Chondrocyte (in vitro differentiated cells): ENCODE measurements around the gene TMCC2. TPM values are rescaled to one million over a fixed set of nuclear protein-coding genes. Genes with fewer than 3 reads are reported as not detected.

Source experiments
- DNase-seq: peaks from one replicate; pipeline ENCODE4 v3.0.0; 2021; ENCODE audit warnings: mixed read lengths, low spot score
- H3K27ac Mint-ChIP-seq: one replicate; pipeline ENCODE4 v1.8.0; 2021; ENCODE audit warnings: mild to moderate bottlenecking, moderate library complexity, mixed read lengths; ENCODE audit not compliant: unreplicated experiment
- H3K27me3 Mint-ChIP-seq: 2 replicates; pipeline ENCODE4 v1.8.0; 2021; ENCODE audit warnings: low read depth, mixed read lengths
- H3K36me3 Mint-ChIP-seq: 2 replicates; pipeline ENCODE4 v1.8.0; 2021; ENCODE audit warnings: low read depth, mixed read lengths
- H3K4me1 Mint-ChIP-seq: 2 replicates; pipeline ENCODE4 v1.8.0; 2021; ENCODE audit warnings: low read depth, mild to moderate bottlenecking, mixed read lengths
- H3K4me3 Mint-ChIP-seq: one replicate; pipeline ENCODE4 v1.8.0; 2021; ENCODE audit warnings: mild to moderate bottlenecking, moderate library complexity, mixed read lengths; ENCODE audit not compliant: unreplicated experiment
- H3K9me3 Mint-ChIP-seq: 2 replicates; pipeline ENCODE4 v1.8.0; 2021; ENCODE audit warnings: low read depth, mixed read lengths
- total RNA-seq: library from RNA; stranded (reverse); gene quantifications from 3 replicates; pipeline ENCODE4 v1.2.1, GENCODE V29; 2021
- TF ChIP-seq, protein P1 (sequence below): fragments of 200-600 bp; sonication (generic); IDR thresholded peaks from 2 replicates; pipeline ENCODE4 v1.5.0; 2021; ENCODE audit warnings: antibody characterized with exemption, mild to moderate bottlenecking, moderate library complexity

TMCC2 gene
- total RNA-seq, 1 donor from 2014 or later = 4.8 TPM

DNA sequence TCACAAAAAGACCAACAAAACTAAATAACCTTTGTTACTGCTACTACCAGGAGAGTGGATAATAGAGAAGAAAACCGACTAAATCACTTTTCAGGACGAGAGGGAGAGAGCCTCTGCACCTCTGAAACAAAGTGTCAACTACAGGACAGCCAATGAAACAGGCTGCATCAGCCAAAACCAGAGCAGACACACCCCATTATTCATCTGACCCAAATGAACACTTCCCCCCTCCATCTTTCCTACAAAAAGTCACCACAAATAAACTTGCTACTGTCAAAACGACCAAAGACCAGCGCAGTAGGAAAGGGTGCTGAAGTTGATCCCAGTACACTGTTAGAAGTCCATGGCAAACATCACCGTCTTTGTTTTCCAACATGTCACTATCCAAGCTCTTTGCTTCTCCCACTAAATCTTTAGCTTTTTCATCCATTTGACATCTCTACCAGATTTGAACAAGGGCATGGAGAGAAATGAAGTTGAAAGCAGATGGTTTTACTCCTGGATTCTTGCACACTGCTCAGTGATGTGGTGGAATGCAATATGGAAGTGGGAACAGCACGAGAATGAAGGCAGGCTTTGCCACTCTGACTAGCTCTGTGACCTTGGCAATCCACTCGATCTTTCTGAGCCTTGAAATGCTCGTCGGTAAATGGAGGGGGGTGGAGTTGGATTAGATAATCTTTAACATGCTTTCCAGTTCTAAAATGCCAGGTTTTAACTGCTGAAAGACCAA lies 36.7 kb upstream of the TMCC2 start:
- no peak for DNase-seq
- H3K27me3 Mint-ChIP-seq = no peaks in the 10 kb centered on the region
- H3K36me3 Mint-ChIP-seq = peaks cover 4% of the 10 kb centered on the region
- H3K4me3 Mint-ChIP-seq = no peak overlapping the region
- TF ChIP-seq, protein P1, sequence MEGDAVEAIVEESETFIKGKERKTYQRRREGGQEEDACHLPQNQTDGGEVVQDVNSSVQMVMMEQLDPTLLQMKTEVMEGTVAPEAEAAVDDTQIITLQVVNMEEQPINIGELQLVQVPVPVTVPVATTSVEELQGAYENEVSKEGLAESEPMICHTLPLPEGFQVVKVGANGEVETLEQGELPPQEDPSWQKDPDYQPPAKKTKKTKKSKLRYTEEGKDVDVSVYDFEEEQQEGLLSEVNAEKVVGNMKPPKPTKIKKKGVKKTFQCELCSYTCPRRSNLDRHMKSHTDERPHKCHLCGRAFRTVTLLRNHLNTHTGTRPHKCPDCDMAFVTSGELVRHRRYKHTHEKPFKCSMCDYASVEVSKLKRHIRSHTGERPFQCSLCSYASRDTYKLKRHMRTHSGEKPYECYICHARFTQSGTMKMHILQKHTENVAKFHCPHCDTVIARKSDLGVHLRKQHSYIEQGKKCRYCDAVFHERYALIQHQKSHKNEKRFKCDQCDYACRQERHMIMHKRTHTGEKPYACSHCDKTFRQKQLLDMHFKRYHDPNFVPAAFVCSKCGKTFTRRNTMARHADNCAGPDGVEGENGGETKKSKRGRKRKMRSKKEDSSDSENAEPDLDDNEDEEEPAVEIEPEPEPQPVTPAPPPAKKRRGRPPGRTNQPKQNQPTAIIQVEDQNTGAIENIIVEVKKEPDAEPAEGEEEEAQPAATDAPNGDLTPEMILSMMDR = no peak
- H3K4me1 Mint-ChIP-seq = peaks cover 21% of the 10 kb centered on the region
- H3K9me3 Mint-ChIP-seq = no peaks in the 10 kb centered on the region
- peak overlapping the region; percentile 32 for H3K27ac Mint-ChIP-seq

DNA sequence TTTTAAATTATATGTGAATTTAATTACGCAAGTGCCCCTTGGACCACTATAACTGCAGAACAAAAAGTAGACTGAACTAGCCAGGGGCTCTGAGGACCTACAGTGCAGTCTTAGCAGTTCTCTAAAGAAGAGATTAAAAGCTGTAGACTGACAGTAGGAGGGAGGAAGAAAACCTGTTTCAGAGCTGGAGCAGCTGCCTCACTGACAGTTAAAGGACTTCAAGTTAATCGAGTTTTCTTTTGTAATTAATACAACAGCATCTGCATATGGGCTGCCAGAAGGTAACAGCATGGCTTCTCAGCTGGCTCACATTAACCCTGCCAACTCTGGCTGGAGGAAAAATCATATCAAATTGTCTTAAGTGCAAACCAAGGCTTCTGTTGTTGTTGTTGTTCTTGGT lies 36.1 kb upstream of the TMCC2 start:
- Mint-ChIP-seq H3K27me3 (no peaks in the 10 kb centered on the region), H3K36me3 (peaks cover 3% of the 10 kb centered on the region), H3K4me3 (no peak overlapping the region), H3K4me1 (peaks cover 21% of the 10 kb centered on the region), H3K9me3 (no peaks in the 10 kb centered on the region), H3K27ac (no peak overlapping the region)
- no peak for DNase-seq
- TF ChIP-seq, protein P1 = no peak

DNA sequence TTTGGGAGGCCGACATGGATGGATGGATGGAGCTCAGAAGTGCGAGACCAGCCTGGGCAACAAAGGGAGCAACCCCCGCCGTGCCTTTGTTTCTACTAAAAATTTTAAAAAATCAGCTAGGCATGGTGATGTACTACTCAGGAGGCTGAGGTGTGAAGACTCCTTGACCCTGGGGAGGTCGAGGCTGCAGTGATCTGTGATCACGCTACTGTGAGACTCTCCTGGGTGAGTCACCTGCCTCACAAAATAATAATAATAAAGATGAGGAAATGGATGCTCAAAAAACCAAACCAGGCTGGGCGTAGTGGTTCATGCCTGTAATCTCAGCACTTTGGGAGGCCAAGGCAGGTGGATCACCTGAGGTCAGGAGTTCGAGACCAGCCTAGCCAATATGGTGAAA lies 35.5 kb upstream of the TMCC2 start:
- Mint-ChIP-seq H3K4me3 (no peak overlapping the region), H3K27ac (no peak overlapping the region), H3K36me3 (peaks cover 3% of the 10 kb centered on the region), H3K4me1 (peaks cover 21% of the 10 kb centered on the region), H3K9me3 (no peaks in the 10 kb centered on the region), H3K27me3 (no peaks in the 10 kb centered on the region)
- no peak for DNase-seq
- TF ChIP-seq, protein P1 = no peak

DNA sequence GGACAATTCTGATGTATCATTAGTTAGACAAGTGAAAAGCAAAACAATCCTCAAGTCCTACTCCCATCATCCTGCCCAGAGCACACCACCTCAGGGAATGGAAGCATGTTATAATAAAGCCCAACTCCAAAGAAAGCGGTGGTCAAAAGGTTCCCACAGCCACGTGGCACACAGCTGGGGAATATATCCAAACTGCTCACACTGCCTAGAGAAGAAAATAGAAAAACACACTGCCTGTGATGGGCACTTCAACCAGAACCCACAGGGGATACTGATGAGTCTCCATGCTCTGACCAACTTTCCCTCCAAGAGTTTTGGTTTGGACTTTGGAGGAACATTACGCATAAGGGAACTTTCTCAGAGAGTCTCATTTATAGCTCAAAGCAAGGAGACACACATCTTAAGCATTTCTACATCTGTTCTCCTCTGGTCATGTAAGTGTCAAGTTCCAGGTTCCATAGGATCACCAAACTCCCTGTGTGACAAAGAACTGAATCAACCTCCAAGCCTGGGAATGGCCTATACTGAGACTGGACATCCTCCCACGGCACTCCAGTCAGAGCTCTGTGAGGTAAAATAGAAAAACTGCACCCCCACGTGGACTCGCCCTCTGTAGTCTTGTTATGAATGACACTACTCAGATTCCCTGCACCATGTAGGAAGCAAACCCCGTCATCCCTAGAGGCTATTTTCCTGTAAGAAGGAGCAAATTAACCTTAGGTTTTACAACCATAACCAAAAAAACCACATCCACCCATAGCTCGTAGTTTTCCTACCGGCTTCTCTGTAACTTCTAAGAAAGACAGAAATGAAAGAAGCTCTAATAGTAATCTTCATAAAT lies 28.4 kb upstream of the TMCC2 start:
- no peaks in the 10 kb centered on the region for H3K27me3 Mint-ChIP-seq
- no peaks in the 10 kb centered on the region for H3K36me3 Mint-ChIP-seq
- H3K9me3 Mint-ChIP-seq = no peaks in the 10 kb centered on the region
- no peak for DNase-seq
- TF ChIP-seq, protein P1 = peak; percentile 33
- peak overlapping the region; percentile 37 for H3K27ac Mint-ChIP-seq
- H3K4me1 Mint-ChIP-seq = peaks cover 27% of the 10 kb centered on the region
- H3K4me3 Mint-ChIP-seq = no peak overlapping the region

DNA sequence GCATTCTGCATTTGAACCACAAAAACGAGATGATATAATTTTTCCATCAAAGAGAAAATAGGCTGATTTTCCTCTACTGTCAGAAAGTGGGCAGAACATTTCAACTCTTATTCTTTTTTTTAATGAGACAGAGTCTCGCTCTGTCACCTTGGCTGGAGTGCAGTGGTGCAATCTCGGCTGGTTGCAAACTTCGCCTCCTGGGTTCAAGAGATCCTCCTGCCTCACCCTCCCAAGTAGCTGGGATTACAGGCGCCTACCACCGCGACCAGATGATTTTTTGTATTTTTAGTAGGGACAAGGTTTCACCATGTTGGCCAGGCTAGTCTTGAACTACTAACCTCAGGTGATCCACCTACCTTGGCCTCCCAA lies 27.8 kb upstream of the TMCC2 start:
- TF ChIP-seq, protein P1 = no peak
- Mint-ChIP-seq H3K27me3 (no peaks in the 10 kb centered on the region), H3K4me3 (no peak overlapping the region), H3K9me3 (no peaks in the 10 kb centered on the region), H3K27ac (no peak overlapping the region), H3K4me1 (peaks cover 31% of the 10 kb centered on the region), H3K36me3 (no peaks in the 10 kb centered on the region)
- DNase-seq = no peak
